HPDE6-E6E7 (cell line): ENCODE data around the gene MPPE1.
A peak's percentile ranks its signal among the peaks of the same experiment; 100 is the strongest.
"Not testable (repeated sequence)": the region's sequence is repeated elsewhere in the genome, so short reads cannot be mapped to it uniquely, and the experiment has no call there.

ENCODE experiments used
- DNase-seq: peaks from one replicate; pipeline ENCODE4 v3.0.0; 2011; ENCODE audit warnings: missing footprints; ENCODE audit errors: extremely low spot score

The MPPE1 gene

GRCh38 chr18:11925800-11926481 lies 17.8 kb upstream of the MPPE1 start:
- DNase-seq, result no peak

GRCh38 chr18:11923450-11923849 lies 15.3 kb upstream of the MPPE1 start:
- DNase-seq, result no peak

- not testable (repeated sequence) for DNase-seq
Observed at GRCh38 chr18:11919522-11919921, 11.4 kb upstream of the MPPE1 start.

- not testable (repeated sequence) for DNase-seq
Observed at GRCh38 chr18:11916880-11917279, 8.8 kb upstream of the MPPE1 start.

GRCh38 chr18:11909591-11910026 lies 1.5 kb upstream of the MPPE1 start:
- DNase-seq, result peak; percentile 54

GRCh38 chr18:11909061-11909455 lies 941 bp upstream of the MPPE1 start:
- no peak for DNase-seq

GRCh38 chr18:11906926-11907874 lies 917 bp downstream of the MPPE1 start:
- no peak for DNase-seq

GRCh38 chr18:11906176-11906575 lies 1.9 kb downstream of the MPPE1 start:
- no peak for DNase-seq

GRCh38 chr18:11905613-11906012 lies 2.5 kb downstream of the MPPE1 start:
- DNase-seq, result no peak

- DNase-seq, result no peak
Observed at GRCh38 chr18:11902522-11903292, 5.4 kb downstream of the MPPE1 start.

GRCh38 chr18:11901826-11902438 lies 6.2 kb downstream of the MPPE1 start:
- no peak for DNase-seq

- no peak for DNase-seq
Observed at GRCh38 chr18:11899063-11899462, 9.1 kb downstream of the MPPE1 start.

- DNase-seq, result no peak
Observed at GRCh38 chr18:11897781-11898180, 10.3 kb downstream of the MPPE1 start.

GRCh38 chr18:11892438-11892837 lies 15.7 kb downstream of the MPPE1 start:
- not testable (repeated sequence) for DNase-seq

GRCh38 chr18:11891737-11892136 lies 16.4 kb downstream of the MPPE1 start:
- DNase-seq, result no peak

- DNase-seq, result no peak
Observed at GRCh38 chr18:11889284-11889683, 18.8 kb downstream of the MPPE1 start.

GRCh38 chr18:11888726-11889125 lies 19.4 kb downstream of the MPPE1 start:
- no peak for DNase-seq

GRCh38 chr18:11887328-11888128 lies 20.6 kb downstream of the MPPE1 start:
- no peak for DNase-seq

GRCh38 chr18:11886577-11887110 lies 21.5 kb downstream of the MPPE1 start:
- no peak for DNase-seq

GRCh38 chr18:11885278-11885947 lies 22.7 kb downstream of the MPPE1 start:
- no peak for DNase-seq
